A673 (cell line): ENCODE measurements around the gene KRT74.

ENCODE experiments used
- EZH2 ChIP-seq: fragments of 200-600 bp; sonication (generic); IDR thresholded peaks from 2 replicates; pipeline ENCODE4 v1.6.1; 2017; ENCODE audit warnings: borderline replicate concordance, low read depth, mild to moderate bottlenecking, mixed read lengths, antibody characterized with exemption, low read length; ENCODE audit not compliant: poor library complexity, severe bottlenecking
- TF ChIP-seq, protein P1 (sequence below): fragments of 300-800, 200-600 bp; sonication (generic); conservative IDR thresholded peaks from 2 replicates; pipeline ENCODE4 v1.5.1; 2017; ENCODE audit warnings: low read depth, mild to moderate bottlenecking, antibody characterized with exemption, low read length, moderate library complexity, mixed read lengths

DNA sequence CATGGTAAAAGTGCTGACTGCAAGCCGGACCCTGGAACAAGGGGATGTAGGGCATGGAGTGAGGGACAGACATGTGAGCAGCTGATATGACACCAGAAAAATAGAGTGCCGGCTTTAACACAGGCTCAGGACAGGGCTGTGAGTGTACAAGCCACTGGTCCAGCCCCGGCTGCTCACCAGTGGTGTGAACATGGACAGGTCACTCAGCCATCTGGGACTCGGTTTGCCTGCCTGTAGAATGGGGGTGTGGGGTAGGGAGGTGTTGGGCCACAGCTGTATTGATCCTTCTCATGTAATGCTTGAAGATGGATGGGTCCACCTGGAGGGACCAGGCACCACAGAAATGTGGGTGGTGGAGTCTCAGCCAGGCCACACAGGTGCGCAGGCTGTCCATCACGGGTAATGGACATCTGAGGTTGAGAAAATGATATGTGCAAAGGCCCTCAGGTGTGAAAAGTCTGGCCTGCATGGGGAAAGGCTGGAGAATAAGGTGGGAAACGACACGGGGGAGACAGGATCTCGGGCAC lies 10.6 kb upstream of the KRT74 start:
- TF ChIP-seq, protein P1, sequence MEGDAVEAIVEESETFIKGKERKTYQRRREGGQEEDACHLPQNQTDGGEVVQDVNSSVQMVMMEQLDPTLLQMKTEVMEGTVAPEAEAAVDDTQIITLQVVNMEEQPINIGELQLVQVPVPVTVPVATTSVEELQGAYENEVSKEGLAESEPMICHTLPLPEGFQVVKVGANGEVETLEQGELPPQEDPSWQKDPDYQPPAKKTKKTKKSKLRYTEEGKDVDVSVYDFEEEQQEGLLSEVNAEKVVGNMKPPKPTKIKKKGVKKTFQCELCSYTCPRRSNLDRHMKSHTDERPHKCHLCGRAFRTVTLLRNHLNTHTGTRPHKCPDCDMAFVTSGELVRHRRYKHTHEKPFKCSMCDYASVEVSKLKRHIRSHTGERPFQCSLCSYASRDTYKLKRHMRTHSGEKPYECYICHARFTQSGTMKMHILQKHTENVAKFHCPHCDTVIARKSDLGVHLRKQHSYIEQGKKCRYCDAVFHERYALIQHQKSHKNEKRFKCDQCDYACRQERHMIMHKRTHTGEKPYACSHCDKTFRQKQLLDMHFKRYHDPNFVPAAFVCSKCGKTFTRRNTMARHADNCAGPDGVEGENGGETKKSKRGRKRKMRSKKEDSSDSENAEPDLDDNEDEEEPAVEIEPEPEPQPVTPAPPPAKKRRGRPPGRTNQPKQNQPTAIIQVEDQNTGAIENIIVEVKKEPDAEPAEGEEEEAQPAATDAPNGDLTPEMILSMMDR: no peak
- TF ChIP-seq EZH2: no peak
